Gastroesophageal sphincter (tissue), 3 donors: Measurements from ENCODE around the gene SPINK13.

Source experiments
- CTCF ChIP-seq, 4 experiments: fragments of 200-600 bp in 2 of 4; fragments of 450-650 bp in 2 of 4; sonication (generic) in 1 of 4; IDR thresholded peaks; one replicate each; pipeline ENCODE4 v1.5.1; 2017 to 2019; ENCODE audit warnings: antibody characterized with exemption in 4 of 4, mild to moderate bottlenecking in 2 of 4, moderate library complexity in 2 of 4
- POLR2A ChIP-seq, 2 donors: fragments of 450-650 bp; IDR thresholded peaks; one replicate each; pipeline ENCODE4 v1.6.1; 2017; ENCODE audit warnings: antibody characterized with exemption in 2 of 2, mild to moderate bottlenecking in 2 of 2, moderate library complexity in 1 of 2
- POLR2AphosphoS5 ChIP-seq: sonication (generic); formaldehyde crosslinking; IDR thresholded peaks from one replicate; pipeline ENCODE4 v1.6.1; 2017; ENCODE audit warnings: antibody characterized with exemption

- TF ChIP-seq POLR2A (IDR thresholded peaks at IDR 0.05) = no peak
- no peak for TF ChIP-seq CTCF (IDR thresholded peaks at IDR 0.05)
- no peak for TF ChIP-seq POLR2AphosphoS5
These were observed 46.1 kb downstream of the SPINK13 start for GRCh38 chr5:148314731-148315130.
